ENCODE measurements around the gene PSMB2.
"Not testable (repeated sequence)": the region's sequence is repeated elsewhere in the genome, so short reads cannot be mapped to it uniquely, and the experiment has no call there.

Gene PSMB2

DNA sequence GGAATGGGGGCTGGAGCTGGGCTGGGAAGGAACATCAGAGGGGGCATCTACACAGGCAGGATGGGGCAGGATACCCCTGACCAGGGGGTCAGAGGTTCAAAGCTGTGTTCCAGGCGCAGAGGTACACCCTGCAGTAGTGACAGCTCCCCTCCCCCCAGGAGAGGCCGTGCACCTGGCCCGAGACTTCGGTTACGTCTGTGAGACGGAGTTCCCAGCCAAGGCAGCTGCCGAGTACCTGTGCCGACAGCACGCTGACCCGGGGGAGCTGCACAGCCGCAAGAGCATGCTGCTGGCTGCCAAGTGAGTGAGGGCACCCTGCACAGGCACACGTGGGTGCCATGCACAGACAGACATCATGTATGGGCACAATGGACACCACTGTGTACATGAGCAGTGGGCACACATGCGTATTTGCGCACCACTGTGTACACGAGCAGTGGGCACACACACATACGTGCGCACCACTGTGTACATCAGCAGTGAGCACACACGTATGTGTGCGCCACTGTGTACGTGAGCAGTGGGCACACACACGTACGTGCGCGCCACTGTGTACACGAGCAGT is 50.8 kb downstream of the PSMB2 start:
- no peak for ATAC-seq
- Mint-ChIP-seq H3K36me3 (peaks cover 6% of the 10 kb centered on the region), H3K27ac (no peak overlapping the region), H3K4me1 (peaks cover 26% of the 10 kb centered on the region), H3K9me3 (no peaks in the 10 kb centered on the region), H3K4me3 (no peak overlapping the region)
- no peak for DNase-seq (ENCODE audit: low spot score in 2 of 2)

DNA sequence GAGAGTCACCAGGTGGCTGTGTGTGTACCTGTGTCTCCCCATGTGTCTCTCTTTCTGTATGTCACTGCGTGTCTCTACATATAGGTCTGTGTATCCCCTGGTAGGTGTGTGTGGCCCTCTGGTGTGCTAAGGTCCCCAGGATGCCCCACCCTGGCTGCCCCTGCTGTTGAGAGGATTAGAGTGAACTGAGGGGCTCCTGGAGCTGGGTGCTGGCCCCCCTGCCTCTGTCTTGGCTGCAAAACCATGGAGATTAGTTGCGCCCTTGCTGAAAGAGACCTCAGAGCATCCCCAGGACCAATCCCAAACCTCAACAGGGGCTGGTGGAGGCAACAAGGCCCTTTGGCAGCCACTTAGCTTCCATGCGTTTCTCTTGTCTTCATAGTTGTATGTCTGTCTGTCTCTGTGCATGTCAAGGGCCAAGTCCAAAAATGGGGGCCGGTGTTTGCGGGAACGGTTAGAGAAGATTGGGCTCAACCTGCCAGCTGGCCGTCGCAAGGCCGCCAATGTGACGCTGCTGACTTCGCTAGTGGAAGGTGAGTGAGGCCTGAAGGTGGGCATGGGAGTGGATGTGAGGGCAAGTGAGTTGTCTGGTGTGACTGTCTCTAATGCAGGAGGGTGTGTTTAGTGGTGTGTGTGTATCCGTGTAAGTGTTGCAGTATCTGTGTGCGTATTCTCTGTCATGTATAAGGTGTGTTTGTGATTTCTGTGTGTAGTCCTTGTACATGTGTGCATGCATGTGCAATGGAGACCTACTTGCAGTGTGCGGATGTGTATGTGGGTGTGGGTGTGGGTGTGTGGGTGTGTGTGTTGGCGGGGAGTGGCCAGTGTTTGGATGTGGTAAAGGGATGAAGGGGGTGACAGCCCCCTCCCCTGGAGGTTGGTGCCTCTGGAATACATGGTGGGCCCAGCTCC is 51.6 kb downstream of the PSMB2 start:
- Mint-ChIP-seq H3K36me3 (peaks cover 6% of the 10 kb centered on the region), H3K9me3 (no peaks in the 10 kb centered on the region), H3K4me1 (peaks cover 26% of the 10 kb centered on the region), H3K4me3 (no peak overlapping the region), H3K27ac (peak overlapping the region; percentile 5)
- ATAC-seq (no peak), DNase-seq (ENCODE audit: low spot score in 2 of 2) (no peak)

DNA sequence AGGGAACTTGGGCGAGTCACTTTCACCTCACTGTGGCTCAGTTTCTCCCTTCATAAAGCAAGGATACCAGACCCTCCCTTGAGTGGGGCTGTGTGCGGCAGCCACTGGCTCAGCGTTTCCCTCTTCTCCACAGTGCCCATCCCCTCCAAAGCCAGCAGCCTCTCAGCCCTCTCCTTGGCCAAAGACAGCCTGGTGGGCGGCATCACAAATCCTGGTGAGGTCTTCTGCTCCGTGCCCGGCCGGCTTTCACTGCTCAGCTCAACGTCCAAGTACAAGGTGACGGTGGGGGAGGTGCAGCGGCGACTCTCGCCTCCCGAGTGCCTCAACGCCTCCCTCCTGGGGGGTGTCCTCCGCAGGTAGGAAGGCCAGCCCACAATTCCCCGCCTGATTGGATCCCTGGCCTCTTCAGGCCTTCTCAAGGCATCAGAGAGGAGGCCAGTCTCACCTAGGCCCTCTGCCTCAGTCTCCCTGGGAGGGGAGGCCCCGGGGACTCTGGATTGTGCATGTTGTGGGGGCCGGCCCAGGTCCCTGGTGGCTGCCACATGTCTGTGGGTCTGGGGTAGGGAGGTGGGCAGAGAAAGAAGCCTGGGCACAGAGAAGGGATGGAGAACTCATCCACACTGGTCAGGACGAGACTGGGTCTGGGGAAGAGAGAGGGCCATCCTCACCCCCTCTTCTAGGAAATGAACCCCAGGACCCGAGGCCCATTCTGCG is 53.0 kb downstream of the PSMB2 start:
- no peak for ATAC-seq
- Mint-ChIP-seq H3K9me3 (no peaks in the 10 kb centered on the region), H3K4me3 (no peak overlapping the region), H3K27ac (peak overlapping the region; percentile 5), H3K36me3 (peaks cover 6% of the 10 kb centered on the region), H3K4me1 (peaks cover 23% of the 10 kb centered on the region)
- no peak for DNase-seq (ENCODE audit: low spot score in 2 of 2)

DNA sequence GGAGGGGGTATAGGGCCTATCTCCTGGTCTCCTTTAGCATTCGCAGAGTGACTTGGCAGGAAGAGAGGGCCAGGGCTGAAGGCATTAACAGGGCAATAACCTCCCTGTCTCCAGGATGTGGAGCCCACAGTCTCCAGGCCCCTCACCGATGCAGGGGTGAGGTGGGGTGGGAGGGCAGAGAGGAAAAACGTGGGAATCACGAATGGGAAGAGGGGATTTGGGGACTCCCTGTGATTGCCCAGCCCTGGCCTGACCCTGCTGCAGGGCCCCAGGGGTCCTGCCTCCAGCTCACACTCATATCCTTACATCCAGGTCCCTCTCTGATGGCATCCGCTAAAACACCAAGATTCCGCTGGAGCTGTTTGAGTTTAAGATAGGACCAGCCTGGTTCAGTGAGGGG is 53.6 kb downstream of the PSMB2 start:
- Mint-ChIP-seq H3K4me3 (no peak overlapping the region), H3K27ac (no peak overlapping the region), H3K4me1 (peaks cover 17% of the 10 kb centered on the region), H3K36me3 (peaks cover 3% of the 10 kb centered on the region), H3K9me3 (no peaks in the 10 kb centered on the region)
- no peak for DNase-seq (ENCODE audit: low spot score in 2 of 2)
- no peak for ATAC-seq

DNA sequence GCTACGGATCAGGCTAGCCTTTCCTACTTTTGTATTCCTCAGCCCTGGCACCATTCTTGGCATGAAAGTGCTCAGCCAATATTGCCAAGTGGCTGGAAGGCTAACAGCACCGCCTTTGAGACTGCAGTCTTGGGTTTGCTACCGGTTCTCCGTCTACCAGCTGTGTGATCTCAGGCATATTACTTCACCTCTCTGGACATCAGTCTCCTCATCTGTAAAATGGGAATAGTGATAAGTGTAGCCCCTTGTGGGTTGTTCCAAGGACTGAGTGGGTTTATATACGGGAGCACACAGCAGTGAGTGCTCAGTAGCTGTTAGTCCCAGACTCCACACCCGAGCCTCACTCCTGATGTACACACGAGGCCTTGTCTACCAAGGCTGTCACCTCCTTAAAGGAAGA is 54.5 kb downstream of the PSMB2 start:
- ATAC-seq, result no peak
- Mint-ChIP-seq H3K27ac (no peak overlapping the region), H3K9me3 (no peaks in the 10 kb centered on the region)

DNA sequence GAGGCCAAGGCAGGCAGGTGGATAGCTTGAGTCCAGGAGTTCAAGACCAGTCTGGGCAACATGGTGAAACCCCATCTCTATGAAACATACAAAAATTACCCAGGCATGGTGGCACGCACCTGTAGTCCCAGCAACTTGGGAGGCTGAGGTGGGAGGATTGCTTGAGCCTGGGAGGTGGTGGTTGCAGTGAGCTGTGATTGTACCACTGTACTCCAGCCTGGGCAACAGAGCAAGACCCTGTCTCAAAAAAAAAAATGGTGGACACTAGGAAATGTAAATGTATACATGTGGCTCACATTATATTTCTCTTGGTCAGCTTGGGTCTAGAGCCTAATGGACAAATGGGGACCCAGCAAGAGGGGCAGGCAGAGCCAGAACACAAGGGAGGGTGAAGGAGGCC is 55.5 kb downstream of the PSMB2 start:
- Mint-ChIP-seq H3K27ac (peak overlapping the region; percentile 10), H3K4me1 (peaks cover 15% of the 10 kb centered on the region)
- H3K9me3 Mint-ChIP-seq; DNase-seq (ENCODE audit: low spot score in 2 of 2); H3K36me3 Mint-ChIP-seq; H3K4me3 Mint-ChIP-seq; ATAC-seq: not testable (repeated sequence)

More for the DNA sequence above, 54.5 kb downstream of the PSMB2 start:
- Mint-ChIP-seq H3K4me3 (no peak overlapping the region), H3K4me1 (peaks cover 15% of the 10 kb centered on the region), H3K36me3 (no peaks in the 10 kb centered on the region)
- no peak for DNase-seq (ENCODE audit: low spot score in 2 of 2)

DNA sequence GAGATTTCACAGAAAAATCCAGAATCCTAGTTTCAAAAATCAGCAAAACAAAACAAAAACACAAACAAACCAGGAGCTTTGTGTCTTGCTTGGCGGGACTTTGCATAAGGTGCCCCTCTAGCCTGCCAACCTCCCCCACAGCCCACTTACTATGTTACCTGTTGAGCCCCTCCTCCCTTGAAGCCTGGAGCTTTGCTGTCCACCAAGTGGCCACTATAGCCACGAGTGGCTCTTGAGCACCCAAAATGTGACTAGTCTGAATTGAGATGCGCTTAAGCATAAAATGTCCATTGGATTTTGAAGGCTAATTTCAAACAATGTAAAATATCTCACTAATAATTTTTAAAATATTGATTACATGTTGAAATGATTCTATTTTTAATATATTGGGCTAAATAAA is 56.0 kb downstream of the PSMB2 start:
- ATAC-seq (no peak), DNase-seq (ENCODE audit: low spot score in 2 of 2) (no peak)
- Mint-ChIP-seq H3K27ac (peak overlapping the region; percentile 10), H3K4me1 (peaks cover 15% of the 10 kb centered on the region), H3K4me3 (no peak overlapping the region), H3K36me3 (no peaks in the 10 kb centered on the region), H3K9me3 (no peaks in the 10 kb centered on the region)

DNA sequence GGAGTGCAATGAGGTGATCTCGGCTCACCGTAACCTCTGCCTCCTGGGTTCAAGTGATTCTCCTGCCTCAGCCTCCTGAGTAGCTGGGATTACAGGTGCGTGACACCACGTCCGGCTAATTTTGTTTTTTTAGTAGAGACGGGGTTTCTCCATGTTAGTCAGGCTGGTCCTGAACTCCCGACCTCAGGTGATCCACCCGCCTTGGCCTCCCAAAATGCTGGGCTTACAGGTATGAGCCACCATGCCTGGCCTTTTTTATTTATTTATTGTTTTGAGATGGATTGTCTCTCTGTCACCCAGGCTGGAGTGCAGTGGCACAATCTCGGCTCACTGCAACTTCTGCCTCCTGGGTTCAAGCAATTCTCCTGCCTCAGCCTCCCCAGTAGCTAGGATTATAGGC is 59.7 kb downstream of the PSMB2 start:
- H3K36me3 Mint-ChIP-seq, H3K27ac Mint-ChIP-seq: not testable (repeated sequence)

DNA sequence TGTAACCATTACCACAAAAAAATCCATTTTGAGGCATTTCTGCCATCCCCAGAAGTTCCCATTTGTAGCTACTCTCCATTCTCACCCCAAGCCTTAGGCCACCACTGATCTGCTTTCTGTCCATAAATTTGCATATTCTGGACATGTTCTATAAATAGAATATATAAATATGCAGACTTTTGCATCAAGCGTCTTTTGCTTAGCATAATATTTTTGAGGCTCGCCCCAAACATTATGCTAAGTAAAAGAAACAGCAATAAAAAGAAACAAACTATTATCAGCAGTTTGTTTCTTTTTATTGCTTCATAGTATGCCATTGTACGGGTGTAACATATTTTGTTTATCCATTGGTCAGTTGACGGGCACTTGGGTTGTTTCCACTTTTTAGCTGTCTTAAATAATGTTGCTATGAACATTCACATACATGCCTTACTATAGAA is 60.4 kb downstream of the PSMB2 start:
- DNase-seq (ENCODE audit: low spot score in 2 of 2) (no peak), ATAC-seq (no peak)
- Mint-ChIP-seq H3K4me3 (no peak overlapping the region), H3K36me3 (no peaks in the 10 kb centered on the region), H3K9me3 (no peaks in the 10 kb centered on the region), H3K27ac (no peak overlapping the region), H3K4me1 (peaks cover 24% of the 10 kb centered on the region)

More for the DNA sequence above, 59.7 kb downstream of the PSMB2 start:
- not testable (repeated sequence) for ATAC-seq; DNase-seq (ENCODE audit: low spot score in 2 of 2); H3K9me3 Mint-ChIP-seq; H3K4me3 Mint-ChIP-seq
- H3K4me1 Mint-ChIP-seq, result peaks cover 17% of the 10 kb centered on the region

DNA sequence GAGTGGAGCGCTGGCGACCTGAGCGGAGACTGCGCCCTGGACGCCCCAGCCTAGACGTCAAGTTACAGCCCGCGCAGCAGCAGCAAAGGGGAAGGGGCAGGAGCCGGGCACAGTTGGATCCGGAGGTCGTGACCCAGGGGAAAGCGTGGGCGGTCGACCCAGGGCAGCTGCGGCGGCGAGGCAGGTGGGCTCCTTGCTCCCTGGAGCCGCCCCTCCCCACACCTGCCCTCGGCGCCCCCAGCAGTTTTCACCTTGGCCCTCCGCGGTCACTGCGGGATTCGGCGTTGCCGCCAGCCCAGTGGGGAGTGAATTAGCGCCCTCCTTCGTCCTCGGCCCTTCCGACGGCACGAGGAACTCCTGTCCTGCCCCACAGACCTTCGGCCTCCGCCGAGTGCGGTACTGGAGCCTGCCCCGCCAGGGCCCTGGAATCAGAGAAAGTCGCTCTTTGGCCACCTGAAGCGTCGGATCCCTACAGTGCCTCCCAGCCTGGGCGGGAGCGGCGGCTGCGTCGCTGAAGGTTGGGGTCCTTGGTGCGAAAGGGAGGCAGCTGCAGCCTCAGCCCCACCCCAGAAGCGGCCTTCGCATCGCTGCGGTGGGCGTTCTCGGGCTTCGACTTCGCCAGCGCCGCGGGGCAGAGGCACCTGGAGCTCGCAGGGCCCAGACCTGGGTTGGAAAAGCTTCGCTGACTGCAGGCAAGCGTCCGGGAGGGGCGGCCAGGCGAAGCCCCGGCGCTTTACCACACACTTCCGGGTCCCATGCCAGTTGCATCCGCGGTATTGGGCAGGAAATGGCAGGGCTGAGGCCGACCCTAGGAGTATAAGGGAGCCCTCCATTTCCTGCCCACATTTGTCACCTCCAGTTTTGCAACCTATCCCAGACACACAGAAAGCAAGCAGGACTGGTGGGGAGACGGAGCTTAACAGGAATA is 64.0 kb downstream of the PSMB2 start:
- Mint-ChIP-seq H3K9me3 (no peaks in the 10 kb centered on the region), H3K36me3 (no peaks in the 10 kb centered on the region), H3K4me3 (peak overlapping the region; percentile 87), H3K4me1 (peaks cover 32% of the 10 kb centered on the region), H3K27ac (peak overlapping the region; percentile 95)
- ATAC-seq (peak; percentile 88), DNase-seq (ENCODE audit: low spot score in 2 of 2) (peak; percentile 41 to 83)

DNA sequence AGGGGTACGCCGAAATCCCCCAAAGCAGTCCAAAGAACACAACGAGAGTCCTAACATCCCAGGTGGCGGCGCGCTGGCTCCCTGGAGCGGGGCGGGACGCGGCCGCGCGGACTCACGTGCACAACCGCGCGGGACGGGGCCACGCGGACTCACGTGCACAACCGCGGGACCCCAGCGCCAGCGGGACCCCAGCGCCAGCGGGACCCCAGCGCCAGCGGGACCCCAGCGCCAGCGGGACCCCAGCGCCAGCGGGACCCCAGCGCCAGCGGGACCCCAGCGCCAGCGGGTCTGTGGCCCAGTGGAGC is 64.6 kb downstream of the PSMB2 start:
- DNase-seq (ENCODE audit: low spot score in 2 of 2); H3K9me3 Mint-ChIP-seq; H3K36me3 Mint-ChIP-seq; ATAC-seq: not testable (repeated sequence)
- Mint-ChIP-seq H3K27ac (peak overlapping the region; percentile 95), H3K4me1 (peaks cover 32% of the 10 kb centered on the region), H3K4me3 (peak overlapping the region; percentile 87)

DNA sequence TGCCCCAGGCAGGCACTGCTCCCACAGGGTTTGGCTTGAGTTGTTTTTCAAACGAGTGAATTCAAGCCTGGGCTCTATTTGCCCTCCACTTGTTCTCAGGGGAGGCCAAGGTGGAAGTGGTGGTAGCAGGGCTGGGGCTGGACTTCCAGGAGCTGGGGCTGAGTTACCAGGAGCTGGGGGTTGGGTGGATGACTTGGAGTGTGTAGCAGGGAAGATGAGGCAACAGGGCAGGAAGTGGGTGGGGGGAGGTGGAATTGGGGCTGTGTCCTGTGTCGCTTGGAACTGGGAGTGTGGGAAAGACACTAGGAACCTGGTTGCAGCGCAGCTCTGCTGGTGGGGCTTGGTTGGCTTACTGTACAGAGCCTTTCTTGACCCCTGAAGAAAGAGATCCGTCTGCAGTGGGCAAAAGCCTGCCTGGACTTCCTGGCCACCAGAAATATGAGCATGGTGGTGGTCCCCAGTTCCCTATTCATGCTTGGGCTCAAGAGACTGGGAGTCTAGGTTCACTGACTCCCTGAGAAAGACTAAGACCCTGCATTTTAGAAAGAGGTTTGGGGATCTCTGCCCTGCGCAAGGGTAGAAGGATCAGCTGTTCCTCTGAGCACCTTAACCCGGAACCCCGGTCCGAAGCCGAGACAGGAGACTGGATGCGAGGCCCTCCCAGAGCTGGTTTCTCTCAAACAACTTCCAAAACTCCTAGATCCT is 65.1 kb downstream of the PSMB2 start:
- Mint-ChIP-seq H3K9me3 (no peaks in the 10 kb centered on the region), H3K4me1 (peaks cover 32% of the 10 kb centered on the region), H3K36me3 (peaks cover 1% of the 10 kb centered on the region), H3K4me3 (peak overlapping the region; percentile 87), H3K27ac (peak overlapping the region; percentile 95)
- ATAC-seq (no peak), DNase-seq (ENCODE audit: low spot score in 2 of 2) (no peak)

DNA sequence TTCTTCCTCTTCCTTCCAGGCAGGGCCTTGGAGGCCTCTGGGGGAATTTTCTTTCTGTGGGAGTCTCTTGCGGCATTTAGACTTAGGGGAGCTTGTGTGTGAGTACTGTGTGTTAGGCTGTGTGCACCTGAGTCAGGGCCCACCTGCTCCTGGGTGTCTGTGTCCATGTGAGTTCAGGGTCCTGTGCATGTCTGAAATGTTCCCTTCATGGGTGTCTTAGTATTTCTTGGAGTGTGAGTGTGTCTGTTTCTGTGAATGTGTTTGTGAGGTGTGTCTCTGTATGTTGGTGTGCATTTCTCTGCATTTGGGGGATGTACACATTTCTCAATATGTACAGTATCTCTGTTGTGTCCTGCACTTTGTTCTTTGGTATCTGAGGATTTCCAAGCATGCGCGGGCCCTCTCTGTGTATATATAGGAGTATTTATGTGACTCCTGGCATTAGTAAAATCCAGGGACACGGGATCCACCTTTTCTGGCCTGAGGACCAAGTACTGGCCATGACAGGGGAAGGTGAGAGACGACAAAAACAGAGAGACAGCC is 65.8 kb downstream of the PSMB2 start:
- no peak for ATAC-seq
- H3K27ac Mint-ChIP-seq, result no peak overlapping the region
- H3K4me3 Mint-ChIP-seq, result peak overlapping the region; percentile 87
- DNase-seq (ENCODE audit: low spot score in 2 of 2), result no peak
- peaks cover 35% of the 10 kb centered on the region for H3K4me1 Mint-ChIP-seq
- H3K36me3 Mint-ChIP-seq, result peaks cover 7% of the 10 kb centered on the region
- H3K9me3 Mint-ChIP-seq, result no peaks in the 10 kb centered on the region
